ENCODE results near the gene TDRD7.

TDRD7 gene

DNA sequence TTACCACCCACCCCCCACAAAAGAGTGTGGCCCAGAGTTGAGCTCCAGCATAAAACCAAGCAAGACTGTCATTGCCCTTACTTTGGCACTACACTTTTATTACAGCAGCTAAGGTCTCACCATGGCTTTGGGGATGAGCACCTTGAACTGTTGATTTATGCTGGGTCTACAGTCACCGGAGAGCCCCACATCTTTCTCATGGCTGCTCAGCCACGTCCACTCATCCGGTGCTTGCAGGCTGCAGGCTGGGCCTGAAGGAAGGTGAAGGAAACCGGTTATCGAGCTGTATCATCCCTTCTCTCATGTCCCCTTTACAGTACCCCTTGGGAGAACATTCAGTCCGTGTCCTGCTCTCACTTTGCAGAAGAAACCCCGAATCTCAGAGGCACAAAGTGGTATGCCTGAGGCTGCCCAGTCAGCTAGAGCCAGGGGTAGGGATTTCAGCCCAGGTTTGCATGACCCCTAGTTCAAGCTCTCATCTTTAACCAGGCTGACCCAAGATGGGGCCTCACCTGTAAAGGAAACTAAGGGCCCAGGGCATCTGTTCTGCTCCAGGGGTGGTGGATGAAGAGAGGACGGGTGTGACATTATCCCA, 101.2 kb downstream of the TDRD7 start:
- Histone ChIP-seq H3K18ac (ENCODE audit: low read length) (no peak overlapping the region), H2BK120ac (ENCODE audit: low read depth, low read length) (no peak overlapping the region), H3K27me3 (ENCODE audit: insufficient read depth, low read length, poor library complexity) (no peaks in the 10 kb centered on the region), H2BK15ac (replicated peaks; ENCODE audit: low read depth) (no peak overlapping the region), H4K5ac (ENCODE audit: low read length) (no peak overlapping the region), H3K27ac (ENCODE audit: low read depth, low read length) (no peak overlapping the region), H3K4me2 (ENCODE audit: low read length) (no peak overlapping the region), H3K9ac (ENCODE audit: low read length) (no peak overlapping the region), H3K4me3 (ENCODE audit: low read length) (no peak overlapping the region), H3K79me2 (ENCODE audit: control insufficient read depth, insufficient read depth, low read length) (no peaks in the 10 kb centered on the region), H3K56ac (ENCODE audit: low read length) (no peak overlapping the region), H2BK5ac (ENCODE audit: low read length) (no peak overlapping the region), H3K36me3 (ENCODE audit: control insufficient read depth, insufficient read depth, low read length) (no peaks in the 10 kb centered on the region), H3K23ac (ENCODE audit: low read length) (no peak overlapping the region), H3K4me1 (ENCODE audit: control insufficient read depth, low read depth, low read length) (no peaks in the 10 kb centered on the region), H2AK5ac (ENCODE audit: low read length) (no peak overlapping the region), H4K8ac (ENCODE audit: low read depth, low read length) (no peak overlapping the region), H3K4ac (ENCODE audit: low read depth, low read length) (no peak overlapping the region), H3K79me1 (ENCODE audit: low read length) (no peaks in the 10 kb centered on the region)
- no CpG with 5 or more reads among the region's 8 CpGs for WGBS (ENCODE audit: extremely low coverage, insufficient coverage, low lambda C conversion rate)
- no peak for DNase-seq

DNA sequence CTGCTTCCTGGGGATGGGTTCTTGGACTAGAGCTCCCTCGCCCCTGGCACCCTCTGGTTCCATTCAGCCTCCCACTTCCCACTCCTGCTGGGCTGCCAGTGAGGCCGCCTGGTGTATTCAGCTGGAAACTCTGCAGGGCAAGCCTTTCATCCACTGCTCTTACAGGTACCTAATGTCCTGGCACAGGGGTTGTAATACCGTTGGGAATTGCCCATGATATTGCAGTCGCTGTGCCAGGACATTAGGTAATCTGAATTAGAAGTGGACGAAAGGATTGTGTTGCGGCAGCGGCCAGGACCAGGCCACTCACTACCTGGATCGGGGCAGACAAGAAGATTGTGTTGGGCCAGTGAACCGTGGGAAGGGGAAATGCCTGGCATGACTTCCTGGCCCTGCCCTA, 102.6 kb downstream of the TDRD7 start:
- Histone ChIP-seq H3K4ac (ENCODE audit: low read depth, low read length) (no peak overlapping the region), H3K4me2 (ENCODE audit: low read length) (no peak overlapping the region), H3K27me3 (ENCODE audit: insufficient read depth, low read length, poor library complexity) (no peaks in the 10 kb centered on the region), H3K27ac (ENCODE audit: low read depth, low read length) (no peak overlapping the region), H2BK15ac (replicated peaks; ENCODE audit: low read depth) (no peak overlapping the region), H3K18ac (ENCODE audit: low read length) (no peak overlapping the region), H4K8ac (ENCODE audit: low read depth, low read length) (no peak overlapping the region), H2AK5ac (ENCODE audit: low read length) (no peak overlapping the region), H3K4me3 (ENCODE audit: low read length) (no peak overlapping the region), H3K36me3 (ENCODE audit: control insufficient read depth, insufficient read depth, low read length) (no peaks in the 10 kb centered on the region), H3K79me2 (ENCODE audit: control insufficient read depth, insufficient read depth, low read length) (no peaks in the 10 kb centered on the region), H3K56ac (ENCODE audit: low read length) (no peak overlapping the region), H2BK120ac (ENCODE audit: low read depth, low read length) (no peak overlapping the region), H3K23ac (ENCODE audit: low read length) (no peak overlapping the region), H3K79me1 (ENCODE audit: low read length) (no peaks in the 10 kb centered on the region), H3K9ac (ENCODE audit: low read length) (no peak overlapping the region), H2BK5ac (ENCODE audit: low read length) (no peak overlapping the region), H3K4me1 (ENCODE audit: control insufficient read depth, low read depth, low read length) (no peaks in the 10 kb centered on the region), H4K5ac (ENCODE audit: low read length) (no peak overlapping the region)
- no CpG with 5 or more reads among the region's 9 CpGs for WGBS (ENCODE audit: extremely low coverage, insufficient coverage, low lambda C conversion rate)
- no peak for DNase-seq

DNA sequence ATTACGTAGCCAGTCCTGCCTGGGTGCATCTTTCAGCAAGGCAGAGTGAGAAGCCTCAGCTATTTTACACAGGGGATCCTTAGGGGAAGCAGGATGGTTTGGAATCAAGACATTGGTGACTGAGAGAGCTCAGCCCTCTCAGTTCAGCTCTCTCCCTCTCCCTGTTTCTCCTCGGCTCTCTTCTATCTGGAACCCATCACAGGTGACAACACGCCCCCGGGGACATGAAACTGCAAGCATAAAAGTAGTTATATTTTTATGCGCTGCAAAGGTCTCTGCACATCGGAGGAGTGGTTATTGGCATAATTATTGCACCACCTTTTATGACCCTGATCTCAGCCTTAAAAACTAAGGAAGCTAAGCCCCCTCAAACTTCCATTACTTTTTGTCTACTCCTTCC, 103.8 kb downstream of the TDRD7 start:
- no peak overlapping the region for H3K23ac ChIP-seq (ENCODE audit: low read length)
- H3K4me3 ChIP-seq (ENCODE audit: low read length): no peak overlapping the region
- H3K27me3 ChIP-seq (ENCODE audit: insufficient read depth, low read length, poor library complexity): no peaks in the 10 kb centered on the region
- H3K4me1 ChIP-seq (ENCODE audit: control insufficient read depth, low read depth, low read length): no peaks in the 10 kb centered on the region
- H2BK5ac ChIP-seq (ENCODE audit: low read length): no peak overlapping the region
- H2AK5ac ChIP-seq (ENCODE audit: low read length): no peak overlapping the region
- H3K27ac ChIP-seq (ENCODE audit: low read depth, low read length): no peak overlapping the region
- DNase-seq: no peak
- no peak overlapping the region for H2BK120ac ChIP-seq (ENCODE audit: low read depth, low read length)
- no peak overlapping the region for H3K56ac ChIP-seq (ENCODE audit: low read length)
- H3K79me2 ChIP-seq (ENCODE audit: control insufficient read depth, insufficient read depth, low read length): no peaks in the 10 kb centered on the region
- H4K5ac ChIP-seq (ENCODE audit: low read length): no peak overlapping the region
- H4K8ac ChIP-seq (ENCODE audit: low read depth, low read length): no peak overlapping the region
- H2BK15ac ChIP-seq (replicated peaks; ENCODE audit: low read depth): no peak overlapping the region
- no peak overlapping the region for H3K4ac ChIP-seq (ENCODE audit: low read depth, low read length)
- H3K36me3 ChIP-seq (ENCODE audit: control insufficient read depth, insufficient read depth, low read length): no peaks in the 10 kb centered on the region
- no peak overlapping the region for H3K4me2 ChIP-seq (ENCODE audit: low read length)
- H3K18ac ChIP-seq (ENCODE audit: low read length): no peak overlapping the region
- H3K9ac ChIP-seq (ENCODE audit: low read length): no peak overlapping the region
- no peaks in the 10 kb centered on the region for H3K79me1 ChIP-seq (ENCODE audit: low read length)
- WGBS (ENCODE audit: extremely low coverage, insufficient coverage, low lambda C conversion rate): no CpG with 5 or more reads among the region's 6 CpGs

DNA sequence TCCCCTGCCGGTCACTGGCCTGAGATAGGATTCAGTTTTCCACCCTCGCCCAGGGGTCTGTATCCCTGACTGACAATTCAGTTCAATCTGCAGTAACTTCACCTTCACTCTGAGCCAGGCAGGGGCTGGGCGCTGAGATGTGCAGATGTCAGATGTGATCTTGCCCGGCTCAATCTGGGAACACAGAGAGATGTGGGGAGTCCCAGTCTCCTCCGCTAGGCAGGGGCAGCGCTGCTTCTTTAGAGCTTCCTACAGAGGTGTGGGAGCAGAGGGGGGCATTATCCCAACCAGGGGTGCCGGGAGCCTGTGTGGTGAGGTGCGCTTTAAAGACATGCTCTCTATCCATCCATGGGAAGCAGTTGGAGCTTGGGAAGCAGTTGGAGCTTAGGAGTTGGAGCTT, 104.2 kb downstream of the TDRD7 start:
- Histone ChIP-seq H3K79me2 (ENCODE audit: control insufficient read depth, insufficient read depth, low read length) (no peaks in the 10 kb centered on the region), H2AK5ac (ENCODE audit: low read length) (no peak overlapping the region), H3K27ac (ENCODE audit: low read depth, low read length) (no peak overlapping the region), H3K27me3 (ENCODE audit: insufficient read depth, low read length, poor library complexity) (no peaks in the 10 kb centered on the region), H3K36me3 (ENCODE audit: control insufficient read depth, insufficient read depth, low read length) (no peaks in the 10 kb centered on the region), H3K4me1 (ENCODE audit: control insufficient read depth, low read depth, low read length) (no peaks in the 10 kb centered on the region), H3K4me3 (ENCODE audit: low read length) (no peak overlapping the region), H4K5ac (ENCODE audit: low read length) (no peak overlapping the region), H3K56ac (ENCODE audit: low read length) (no peak overlapping the region), H2BK5ac (ENCODE audit: low read length) (no peak overlapping the region), H2BK15ac (replicated peaks; ENCODE audit: low read depth) (no peak overlapping the region), H3K18ac (ENCODE audit: low read length) (no peak overlapping the region), H3K23ac (ENCODE audit: low read length) (no peak overlapping the region), H4K8ac (ENCODE audit: low read depth, low read length) (no peak overlapping the region), H2BK120ac (ENCODE audit: low read depth, low read length) (no peak overlapping the region), H3K79me1 (ENCODE audit: low read length) (no peaks in the 10 kb centered on the region), H3K4ac (ENCODE audit: low read depth, low read length) (no peak overlapping the region), H3K9ac (ENCODE audit: low read length) (no peak overlapping the region), H3K4me2 (ENCODE audit: low read length) (no peak overlapping the region)
- no peak for DNase-seq
- WGBS (ENCODE audit: extremely low coverage, insufficient coverage, low lambda C conversion rate): no CpG with 5 or more reads among the region's 8 CpGs

DNA sequence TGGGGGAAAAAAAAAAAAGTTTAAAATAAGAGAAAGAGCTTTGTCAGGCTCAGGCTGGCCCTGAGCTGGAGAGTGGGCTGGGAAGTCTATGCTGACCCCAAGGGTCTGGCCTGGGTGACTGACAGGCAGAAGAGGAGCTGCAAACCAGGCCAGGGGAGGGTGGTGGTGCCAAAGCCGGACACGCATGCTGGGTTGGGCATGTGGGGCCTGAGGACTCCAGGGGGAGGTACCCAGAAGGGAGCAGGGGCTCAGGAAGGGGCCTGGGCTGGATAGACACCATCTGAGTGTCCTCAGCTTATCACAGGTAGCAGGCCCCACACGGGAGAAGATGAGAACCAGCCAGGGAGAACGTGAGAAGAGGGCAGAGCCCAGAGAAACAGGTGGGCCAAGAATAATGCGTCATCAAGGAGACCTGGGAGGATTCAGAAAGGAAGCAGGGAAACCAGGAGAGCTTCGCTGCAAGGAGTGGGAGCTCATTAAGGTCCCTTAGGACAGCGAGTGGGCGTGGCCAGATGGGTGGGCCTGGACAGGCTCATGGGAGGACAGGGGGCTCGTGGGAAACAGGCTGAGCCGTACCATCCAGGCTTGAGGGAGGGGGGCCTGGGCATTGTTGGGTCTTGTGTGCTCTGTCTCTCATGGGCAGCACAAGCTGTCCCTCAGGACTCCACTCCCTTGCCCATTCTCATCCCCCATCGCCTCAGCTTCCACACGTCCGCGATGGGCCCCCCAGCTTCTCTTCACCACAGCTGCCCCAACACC, 105.6 kb downstream of the TDRD7 start:
- Histone ChIP-seq H3K9ac (ENCODE audit: low read length) (no peak overlapping the region), H4K8ac (ENCODE audit: low read depth, low read length) (no peak overlapping the region), H3K27me3 (ENCODE audit: insufficient read depth, low read length, poor library complexity) (no peaks in the 10 kb centered on the region), H3K23ac (ENCODE audit: low read length) (no peak overlapping the region), H3K79me2 (ENCODE audit: control insufficient read depth, insufficient read depth, low read length) (no peaks in the 10 kb centered on the region), H3K4ac (ENCODE audit: low read depth, low read length) (no peak overlapping the region), H3K4me2 (ENCODE audit: low read length) (no peak overlapping the region), H2BK5ac (ENCODE audit: low read length) (no peak overlapping the region), H3K4me3 (ENCODE audit: low read length) (no peak overlapping the region), H3K18ac (ENCODE audit: low read length) (no peak overlapping the region), H2AK5ac (ENCODE audit: low read length) (no peak overlapping the region), H3K79me1 (ENCODE audit: low read length) (no peaks in the 10 kb centered on the region), H3K4me1 (ENCODE audit: control insufficient read depth, low read depth, low read length) (no peaks in the 10 kb centered on the region), H3K56ac (ENCODE audit: low read length) (no peak overlapping the region), H2BK15ac (replicated peaks; ENCODE audit: low read depth) (no peak overlapping the region), H3K27ac (ENCODE audit: low read depth, low read length) (no peak overlapping the region), H3K36me3 (ENCODE audit: control insufficient read depth, insufficient read depth, low read length) (no peaks in the 10 kb centered on the region), H2BK120ac (ENCODE audit: low read depth, low read length) (no peak overlapping the region), H4K5ac (ENCODE audit: low read length) (no peak overlapping the region)
- DNase-seq: no peak
- no CpG with 5 or more reads among the region's 14 CpGs for WGBS (ENCODE audit: extremely low coverage, insufficient coverage, low lambda C conversion rate)
